Measurements from ENCODE around the gene NGLY1. TPM values are rescaled to one million over a fixed set of nuclear protein-coding genes. Genes with fewer than 3 reads are reported as not detected.

Gene NGLY1
- total RNA-seq, 1 experiment from 2014 or later = 29.4 TPM

DNA sequence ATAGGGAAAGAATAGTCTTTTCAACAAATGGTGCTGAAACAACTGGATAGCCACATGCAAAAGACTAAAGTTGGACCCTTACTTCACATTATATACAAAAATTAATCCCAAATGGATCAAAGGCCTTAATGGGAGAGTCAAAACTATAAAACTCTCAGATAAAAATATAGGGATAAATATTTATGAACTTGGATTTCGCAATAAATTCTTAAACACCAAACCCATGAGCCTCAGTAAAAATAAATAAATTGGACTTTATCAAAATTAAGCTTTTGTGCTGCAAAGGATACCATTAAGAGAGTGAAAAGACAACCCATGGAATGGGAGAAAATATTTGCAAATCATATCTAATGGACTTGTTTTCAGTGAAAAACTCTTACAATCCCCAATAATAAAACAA is 99.8 kb downstream of the NGLY1 start:
- no peaks in the 10 kb centered on the region for H3K36me3 ChIP-seq (ENCODE audit: low read depth)
- ChIA-PET CTCF (no interaction called here), POLR2A (ENCODE audit: unreplicated experiment) (no interaction called here)

DNA sequence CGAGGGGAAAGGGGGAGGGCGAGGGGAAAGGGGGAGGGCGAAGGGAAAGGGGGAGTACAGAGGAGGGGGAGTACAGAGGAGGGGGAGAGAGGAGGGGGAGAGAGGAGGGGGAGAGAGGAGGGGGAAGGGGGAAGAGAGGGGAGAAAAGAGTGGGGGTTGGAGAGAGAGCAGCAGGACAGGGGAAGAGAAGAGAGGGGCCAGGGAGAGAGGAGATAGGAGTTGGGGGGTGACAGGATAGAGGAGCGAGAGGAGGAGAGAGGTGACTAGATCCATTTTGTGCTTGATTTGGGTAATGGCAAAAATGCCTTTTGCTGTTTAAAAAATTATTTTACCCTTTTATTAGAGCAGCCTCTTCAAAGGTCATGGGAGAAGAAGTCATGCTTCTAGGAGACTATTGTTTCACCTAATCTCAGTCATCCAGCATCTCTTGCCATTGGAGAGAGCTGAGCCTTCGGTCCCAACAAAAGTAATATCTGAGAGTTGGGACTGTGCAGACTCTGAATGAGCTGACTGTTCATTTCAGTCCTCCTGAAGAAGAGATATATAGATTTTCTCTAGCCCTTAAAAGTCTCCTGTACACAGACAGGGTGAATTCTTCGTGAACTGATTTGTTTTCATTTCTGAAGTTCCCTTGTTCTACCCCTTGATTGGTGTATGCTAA is 103.5 kb downstream of the NGLY1 start:
- Histone ChIP-seq H3F3A (ENCODE audit: insufficient read depth, low read depth) (no peaks in the 10 kb centered on the region), H3K27ac (no peak overlapping the region), H3K4me3 (no peak overlapping the region), H3K9me3 (ENCODE audit: insufficient read depth, low read depth) (no peaks in the 10 kb centered on the region), H3K4me2 (no peak overlapping the region), H3K36me3 (ENCODE audit: low read depth) (no peaks in the 10 kb centered on the region), H2AFZ (no peak overlapping the region), H4K20me1 (ENCODE audit: insufficient read depth) (no peaks in the 10 kb centered on the region), H3K9me2 (ENCODE audit: insufficient read depth) (no peaks in the 10 kb centered on the region), H3K79me2 (ENCODE audit: low read depth) (no peaks in the 10 kb centered on the region), H3K4me1 (replicated peaks; ENCODE audit: insufficient read depth) (no peaks in the 10 kb centered on the region), H3K27me3 (ENCODE audit: insufficient read depth, low read depth) (no peaks in the 10 kb centered on the region)
- no peak for DNase-seq
- CTCF ChIA-PET = no interaction called here
- intact Hi-C loops (cut with micrococcal nuclease; ENCODE audit: unreplicated experiment) = no loop called here
- no peak for TF ChIP-seq EZH2 (IDR thresholded peaks at IDR 0.05; ENCODE audit: low read depth)
- TF ChIP-seq, protein P1, sequence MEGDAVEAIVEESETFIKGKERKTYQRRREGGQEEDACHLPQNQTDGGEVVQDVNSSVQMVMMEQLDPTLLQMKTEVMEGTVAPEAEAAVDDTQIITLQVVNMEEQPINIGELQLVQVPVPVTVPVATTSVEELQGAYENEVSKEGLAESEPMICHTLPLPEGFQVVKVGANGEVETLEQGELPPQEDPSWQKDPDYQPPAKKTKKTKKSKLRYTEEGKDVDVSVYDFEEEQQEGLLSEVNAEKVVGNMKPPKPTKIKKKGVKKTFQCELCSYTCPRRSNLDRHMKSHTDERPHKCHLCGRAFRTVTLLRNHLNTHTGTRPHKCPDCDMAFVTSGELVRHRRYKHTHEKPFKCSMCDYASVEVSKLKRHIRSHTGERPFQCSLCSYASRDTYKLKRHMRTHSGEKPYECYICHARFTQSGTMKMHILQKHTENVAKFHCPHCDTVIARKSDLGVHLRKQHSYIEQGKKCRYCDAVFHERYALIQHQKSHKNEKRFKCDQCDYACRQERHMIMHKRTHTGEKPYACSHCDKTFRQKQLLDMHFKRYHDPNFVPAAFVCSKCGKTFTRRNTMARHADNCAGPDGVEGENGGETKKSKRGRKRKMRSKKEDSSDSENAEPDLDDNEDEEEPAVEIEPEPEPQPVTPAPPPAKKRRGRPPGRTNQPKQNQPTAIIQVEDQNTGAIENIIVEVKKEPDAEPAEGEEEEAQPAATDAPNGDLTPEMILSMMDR (conservative IDR thresholded peaks at IDR 0.05) = no peak
- POLR2A ChIA-PET (ENCODE audit: unreplicated experiment) = no interaction called here
- no TSS peak for BruUV-seq (replicated peaks)

More for the DNA sequence above, 99.8 kb downstream of the NGLY1 start:
- Histone ChIP-seq H3K4me1 (replicated peaks; ENCODE audit: insufficient read depth) (no peaks in the 10 kb centered on the region), H3K27ac (no peak overlapping the region), H3F3A (ENCODE audit: insufficient read depth, low read depth) (no peaks in the 10 kb centered on the region), H3K79me2 (ENCODE audit: low read depth) (no peaks in the 10 kb centered on the region), H3K9me3 (ENCODE audit: insufficient read depth, low read depth) (no peaks in the 10 kb centered on the region), H3K9me2 (ENCODE audit: insufficient read depth) (no peaks in the 10 kb centered on the region), H3K4me3 (no peak overlapping the region), H4K20me1 (ENCODE audit: insufficient read depth) (no peaks in the 10 kb centered on the region), H2AFZ (no peak overlapping the region), H3K4me2 (no peak overlapping the region), H3K27me3 (ENCODE audit: insufficient read depth, low read depth) (no peaks in the 10 kb centered on the region)
- DNase-seq = no peak
- intact Hi-C loops (cut with micrococcal nuclease; ENCODE audit: unreplicated experiment) = no loop called here
- BruUV-seq (replicated peaks) = no TSS peak
- TF ChIP-seq EZH2 (IDR thresholded peaks at IDR 0.05; ENCODE audit: low read depth) = no peak

DNA sequence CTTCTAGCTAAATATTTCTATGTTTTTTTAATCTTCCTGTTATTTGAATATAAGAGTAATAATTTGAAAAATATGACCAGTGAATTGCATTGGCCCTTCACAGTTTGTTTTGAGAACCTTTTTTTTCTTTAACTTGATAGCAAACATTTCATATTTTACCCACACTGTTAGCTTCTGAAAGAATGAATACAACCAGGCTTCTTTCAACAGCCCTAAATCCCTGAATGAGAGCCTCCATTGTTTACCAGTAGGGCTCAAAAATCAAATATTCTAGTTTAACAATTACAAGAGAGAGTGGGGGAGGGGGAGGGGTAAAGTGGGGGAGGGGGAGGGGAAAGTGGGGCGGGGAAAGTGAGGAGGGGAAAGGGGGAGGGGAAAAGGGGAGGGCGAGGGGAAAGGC is 104.1 kb downstream of the NGLY1 start:
- intact Hi-C loops (cut with micrococcal nuclease; ENCODE audit: unreplicated experiment) = no loop called here
- Histone ChIP-seq H3K4me1 (replicated peaks; ENCODE audit: insufficient read depth) (no peaks in the 10 kb centered on the region), H3K4me3 (no peak overlapping the region), H3K4me2 (no peak overlapping the region), H3K27ac (no peak overlapping the region), H3K9me3 (ENCODE audit: insufficient read depth, low read depth) (no peaks in the 10 kb centered on the region), H3F3A (ENCODE audit: insufficient read depth, low read depth) (no peaks in the 10 kb centered on the region), H3K27me3 (ENCODE audit: insufficient read depth, low read depth) (no peaks in the 10 kb centered on the region), H4K20me1 (ENCODE audit: insufficient read depth) (no peaks in the 10 kb centered on the region), H3K36me3 (ENCODE audit: low read depth) (no peaks in the 10 kb centered on the region), H3K79me2 (ENCODE audit: low read depth) (no peaks in the 10 kb centered on the region), H3K9me2 (ENCODE audit: insufficient read depth) (no peaks in the 10 kb centered on the region), H2AFZ (no peak overlapping the region)
- BruUV-seq (replicated peaks) = no TSS peak
- no peak for DNase-seq
- ChIA-PET CTCF (no interaction called here), POLR2A (ENCODE audit: unreplicated experiment) (no interaction called here)
- TF ChIP-seq EZH2 (IDR thresholded peaks at IDR 0.05; ENCODE audit: low read depth) = no peak
- TF ChIP-seq, protein P1 (conservative IDR thresholded peaks at IDR 0.05) = no peak

DNA sequence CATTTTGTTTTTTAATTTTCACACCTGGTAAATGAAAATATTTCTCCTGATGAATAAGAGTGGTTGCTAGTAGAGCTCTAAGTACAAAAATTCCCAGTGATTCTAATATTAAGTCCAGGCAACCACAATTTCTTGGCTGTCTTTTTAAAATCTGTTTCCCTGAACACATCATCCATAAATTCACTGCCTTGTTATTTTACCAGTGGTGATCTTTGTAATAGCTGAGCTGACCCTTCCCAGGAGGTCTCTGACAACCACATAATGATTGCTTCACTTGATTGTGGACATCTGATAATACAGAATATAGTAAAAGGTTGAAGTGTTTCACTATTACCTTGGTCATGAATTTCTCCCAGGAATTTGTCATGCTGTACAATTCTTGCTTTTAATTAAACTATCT is 104.7 kb downstream of the NGLY1 start:
- no peak for DNase-seq
- H3K4me2 ChIP-seq = no peak overlapping the region
- no peaks in the 10 kb centered on the region for H4K20me1 ChIP-seq (ENCODE audit: insufficient read depth)
- H3K27me3 ChIP-seq (ENCODE audit: insufficient read depth, low read depth) = no peaks in the 10 kb centered on the region
- no peak overlapping the region for H3K27ac ChIP-seq
- intact Hi-C loops (cut with micrococcal nuclease; ENCODE audit: unreplicated experiment) = no loop called here
- CTCF ChIA-PET = no interaction called here
- no peak overlapping the region for H3K4me3 ChIP-seq
- H2AFZ ChIP-seq = no peak overlapping the region
- TF ChIP-seq, protein P1 (conservative IDR thresholded peaks at IDR 0.05) = no peak
- no peak for TF ChIP-seq EZH2 (IDR thresholded peaks at IDR 0.05; ENCODE audit: low read depth)
- BruUV-seq (replicated peaks) = no TSS peak
- H3K36me3 ChIP-seq (ENCODE audit: low read depth) = no peaks in the 10 kb centered on the region
- H3K4me1 ChIP-seq (replicated peaks; ENCODE audit: insufficient read depth) = no peaks in the 10 kb centered on the region
- H3F3A ChIP-seq (ENCODE audit: insufficient read depth, low read depth) = no peaks in the 10 kb centered on the region
- H3K9me2 ChIP-seq (ENCODE audit: insufficient read depth) = no peaks in the 10 kb centered on the region
- no peaks in the 10 kb centered on the region for H3K9me3 ChIP-seq (ENCODE audit: insufficient read depth, low read depth)
- POLR2A ChIA-PET (ENCODE audit: unreplicated experiment) = no interaction called here
- H3K79me2 ChIP-seq (ENCODE audit: low read depth) = no peaks in the 10 kb centered on the region
